ENCODE data around the gene MEP1B.

MEP1B gene

DNA sequence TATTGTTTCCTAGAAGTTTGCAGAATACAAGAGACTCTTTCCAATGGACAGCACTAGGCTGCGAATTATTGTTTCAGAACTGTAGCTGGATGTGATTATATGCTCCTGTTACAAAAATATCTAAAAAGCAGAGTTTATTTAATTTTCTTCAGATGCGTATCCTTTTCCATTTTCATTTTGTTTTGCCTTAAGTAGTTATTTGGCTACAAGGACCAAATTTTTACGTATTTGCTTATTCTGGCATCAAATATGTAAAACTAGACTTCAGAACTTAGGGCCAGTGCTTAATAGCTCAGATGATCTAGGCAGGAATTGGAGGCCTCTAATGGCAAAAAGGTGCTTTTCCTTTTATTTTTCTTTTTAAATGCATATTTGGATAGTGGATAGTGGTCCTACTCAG is 18.7 kb downstream of the MEP1B start:
- H3K4me1 ChIP-seq (ENCODE audit: control insufficient read depth, low read length) = no peaks in the 10 kb centered on the region
- no peaks in the 10 kb centered on the region; the same call in 1 of the 2 replicates for H3K27me3 ChIP-seq (ENCODE audit: control insufficient read depth, low read length)
- no peaks in the 10 kb centered on the region for H3K36me3 ChIP-seq (ENCODE audit: control insufficient read depth, low read length)
- TF ChIP-seq, protein P1, sequence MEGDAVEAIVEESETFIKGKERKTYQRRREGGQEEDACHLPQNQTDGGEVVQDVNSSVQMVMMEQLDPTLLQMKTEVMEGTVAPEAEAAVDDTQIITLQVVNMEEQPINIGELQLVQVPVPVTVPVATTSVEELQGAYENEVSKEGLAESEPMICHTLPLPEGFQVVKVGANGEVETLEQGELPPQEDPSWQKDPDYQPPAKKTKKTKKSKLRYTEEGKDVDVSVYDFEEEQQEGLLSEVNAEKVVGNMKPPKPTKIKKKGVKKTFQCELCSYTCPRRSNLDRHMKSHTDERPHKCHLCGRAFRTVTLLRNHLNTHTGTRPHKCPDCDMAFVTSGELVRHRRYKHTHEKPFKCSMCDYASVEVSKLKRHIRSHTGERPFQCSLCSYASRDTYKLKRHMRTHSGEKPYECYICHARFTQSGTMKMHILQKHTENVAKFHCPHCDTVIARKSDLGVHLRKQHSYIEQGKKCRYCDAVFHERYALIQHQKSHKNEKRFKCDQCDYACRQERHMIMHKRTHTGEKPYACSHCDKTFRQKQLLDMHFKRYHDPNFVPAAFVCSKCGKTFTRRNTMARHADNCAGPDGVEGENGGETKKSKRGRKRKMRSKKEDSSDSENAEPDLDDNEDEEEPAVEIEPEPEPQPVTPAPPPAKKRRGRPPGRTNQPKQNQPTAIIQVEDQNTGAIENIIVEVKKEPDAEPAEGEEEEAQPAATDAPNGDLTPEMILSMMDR (IDR thresholded peaks at IDR 0.05; ENCODE audit: low read depth, low read length, poor library complexity, severe bottlenecking) = no peak
- no peak for TF ChIP-seq EZH2phosphoT487 (IDR thresholded peaks at IDR 0.05; ENCODE audit: borderline replicate concordance, low read length)
- no peaks in the 10 kb centered on the region for H3K9me3 ChIP-seq (ENCODE audit: control insufficient read depth, insufficient read depth, low read length)
- no peaks in the 10 kb centered on the region for H3K79me2 ChIP-seq (ENCODE audit: control insufficient read depth, low read length)
- H3K9me2 ChIP-seq (replicated peaks; ENCODE audit: control insufficient read depth, low read length) = no peaks in the 10 kb centered on the region
- no peaks in the 10 kb centered on the region for H3F3A ChIP-seq (ENCODE audit: control insufficient read depth, insufficient read depth)
- no peaks in the 10 kb centered on the region for H4K20me1 ChIP-seq (ENCODE audit: control insufficient read depth, insufficient read depth, low read depth, low read length)
- no peak overlapping the region for H3K4me2 ChIP-seq (ENCODE audit: low read length)
- H3K27ac ChIP-seq (ENCODE audit: low read depth, low read length) = no peak overlapping the region
- no peak overlapping the region for H3K4me3 ChIP-seq (ENCODE audit: low read length)

- no peaks in the 10 kb centered on the region for H3K9me3 ChIP-seq (ENCODE audit: control insufficient read depth, insufficient read depth, low read length)
- H3F3A ChIP-seq (ENCODE audit: control insufficient read depth, insufficient read depth) = no peaks in the 10 kb centered on the region
- H3K79me2 ChIP-seq (ENCODE audit: control insufficient read depth, low read length) = no peaks in the 10 kb centered on the region
- H3K4me2 ChIP-seq (ENCODE audit: low read length) = no peak overlapping the region
- H3K27me3 ChIP-seq (ENCODE audit: control insufficient read depth, low read length) = no peaks in the 10 kb centered on the region
- no peak for TF ChIP-seq EZH2phosphoT487 (IDR thresholded peaks at IDR 0.05; ENCODE audit: borderline replicate concordance, low read length)
- TF ChIP-seq, protein P1 (IDR thresholded peaks at IDR 0.05; ENCODE audit: low read depth, low read length, poor library complexity, severe bottlenecking) = no peak
- no peaks in the 10 kb centered on the region for H3K4me1 ChIP-seq (ENCODE audit: control insufficient read depth, low read length)
- H3K4me3 ChIP-seq (ENCODE audit: low read length) = no peak overlapping the region
- H3K9me2 ChIP-seq (replicated peaks; ENCODE audit: control insufficient read depth, low read length) = no peaks in the 10 kb centered on the region
- no peaks in the 10 kb centered on the region for H3K36me3 ChIP-seq (ENCODE audit: control insufficient read depth, low read length)
- H3K27ac ChIP-seq (ENCODE audit: low read depth, low read length) = no peak overlapping the region
- H4K20me1 ChIP-seq (ENCODE audit: control insufficient read depth, insufficient read depth, low read depth, low read length) = no peaks in the 10 kb centered on the region
These were observed 20.0 kb downstream of the MEP1B start for GRCh38 chr18:32209685-32210445.

GRCh38 chr18:32213693-32214092 is 23.9 kb downstream of the MEP1B start:
- TF ChIP-seq EZH2phosphoT487 (IDR thresholded peaks at IDR 0.05; ENCODE audit: borderline replicate concordance, low read length) = no peak
- TF ChIP-seq, protein P1 (IDR thresholded peaks at IDR 0.05; ENCODE audit: low read depth, low read length, poor library complexity, severe bottlenecking) = no peak
- Histone ChIP-seq H3K27ac (ENCODE audit: low read depth, low read length) (no peak overlapping the region), H4K20me1 (ENCODE audit: control insufficient read depth, insufficient read depth, low read depth, low read length) (no peaks in the 10 kb centered on the region), H3K4me3 (ENCODE audit: low read length) (no peak overlapping the region), H3K9me3 (ENCODE audit: control insufficient read depth, insufficient read depth, low read length) (no peaks in the 10 kb centered on the region), H3K4me1 (ENCODE audit: control insufficient read depth, low read length) (no peaks in the 10 kb centered on the region), H3K79me2 (ENCODE audit: control insufficient read depth, low read length) (no peaks in the 10 kb centered on the region), H3K27me3 (ENCODE audit: control insufficient read depth, low read length) (no peaks in the 10 kb centered on the region), H3K4me2 (ENCODE audit: low read length) (no peak overlapping the region), H3K9me2 (replicated peaks; ENCODE audit: control insufficient read depth, low read length) (no peaks in the 10 kb centered on the region), H3F3A (ENCODE audit: control insufficient read depth, insufficient read depth) (no peaks in the 10 kb centered on the region), H3K36me3 (ENCODE audit: control insufficient read depth, low read length) (no peaks in the 10 kb centered on the region)

All from DOHH2 (cell line).